Renal cortical epithelial cell (primary cell): ENCODE results near the gene COX7A1. TPM values are rescaled to one million over a fixed set of nuclear protein-coding genes. Genes with fewer than 3 reads are reported as not detected.

Source experiments
- DNase-seq: peaks from one replicate; pipeline ENCODE4 v3.0.0-alpha.2; 2011; ENCODE audit warnings: low read depth
- total RNA-seq: library from RNA; depleted of rRNA; stranded (reverse); fragments of >200 nt; gene quantifications from 2 replicates; pipeline ENCODE4 v1.2.3, GENCODE V29; 2014

The COX7A1 gene
- total RNA-seq, 1 donor from 2014 or later, result 1.1 TPM

DNA sequence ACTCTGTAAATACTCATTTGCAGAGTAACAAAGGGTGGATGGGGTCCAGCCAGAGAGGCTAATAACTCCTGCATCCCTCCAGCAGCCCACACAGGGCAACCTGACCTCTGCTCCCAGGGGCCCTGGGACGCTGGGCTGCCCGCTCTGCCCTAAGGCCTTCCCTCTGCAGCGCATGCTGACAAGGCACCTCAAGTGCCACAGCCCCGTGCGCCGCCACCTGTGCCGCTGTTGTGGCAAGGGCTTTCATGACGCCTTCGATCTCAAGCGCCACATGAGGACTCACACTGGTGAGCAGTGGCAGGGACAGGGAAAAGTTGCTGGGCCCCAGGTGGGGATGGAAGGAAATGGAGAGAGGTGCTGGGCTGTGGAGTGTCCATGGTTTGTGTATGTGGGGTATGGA, 39.6 kb downstream of the COX7A1 start:
- no peak for DNase-seq

DNA sequence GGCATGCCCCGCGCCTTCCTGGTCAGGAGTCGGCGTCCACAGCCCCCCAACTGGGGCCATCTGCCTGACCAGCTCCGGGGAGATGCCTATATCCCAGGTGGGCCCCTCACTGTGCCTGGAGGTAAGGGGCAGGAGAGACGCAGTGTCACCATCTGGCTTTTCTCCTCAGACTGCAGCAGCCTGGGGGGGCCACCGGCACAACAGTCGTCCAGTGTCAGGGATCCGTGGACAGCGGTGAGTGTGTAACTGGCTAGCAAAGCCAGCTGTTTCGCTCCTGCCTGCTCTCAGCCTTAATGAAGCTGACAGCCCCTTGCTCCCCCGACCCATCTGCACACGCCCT, 41.1 kb downstream of the COX7A1 start:
- DNase-seq, result no peak

GRCh38 chr19:36110487-36111199, 41.6 kb downstream of the COX7A1 start, which contains the start of gene OVOL3:
Gene OVOL3 (plus strand): TSS chr19:36111143. CDS start chr19:36111203, 60 bp downstream.
- no peak for DNase-seq

DNA sequence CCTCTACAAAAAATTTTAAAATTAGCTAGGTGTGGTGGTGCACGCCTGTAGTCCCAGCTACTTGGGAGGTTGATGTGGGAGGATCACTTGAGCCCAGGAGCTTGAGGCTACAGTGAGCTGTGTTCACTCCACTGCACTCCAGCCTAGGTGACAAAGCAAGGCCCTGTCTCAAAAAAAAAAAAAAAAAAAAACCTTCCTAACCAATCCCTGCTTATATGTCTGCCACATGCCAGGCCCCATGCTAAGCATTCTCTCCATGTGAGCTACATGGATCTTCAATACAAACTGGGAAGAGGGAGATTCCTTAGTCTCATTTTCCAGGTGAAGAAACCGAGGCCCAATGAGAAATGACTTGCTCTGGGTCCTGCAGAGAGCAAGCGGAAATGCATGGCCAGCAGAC, 43.6 kb downstream of the COX7A1 start:
- no peak for DNase-seq

DNA sequence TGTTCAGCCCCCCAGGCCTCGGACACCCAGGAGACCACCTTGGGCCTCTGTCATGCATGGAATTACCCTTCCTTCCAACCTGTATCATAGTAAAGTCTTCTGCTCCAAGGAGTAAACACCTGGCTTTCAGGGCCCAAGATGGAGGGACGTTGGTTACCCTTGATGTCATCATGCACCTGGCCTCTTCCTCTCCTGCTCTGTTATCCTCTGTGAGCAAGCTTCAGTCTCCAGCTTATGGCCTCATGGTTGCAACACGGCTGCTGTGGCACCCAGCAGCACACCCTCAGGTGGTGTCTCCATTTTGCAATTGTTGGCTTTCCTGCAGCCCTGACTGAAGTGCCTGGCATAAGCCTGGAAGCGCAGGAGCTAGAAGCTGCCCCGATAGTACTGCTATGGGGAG, 45.3 kb downstream of the COX7A1 start:
- no peak for DNase-seq

DNA sequence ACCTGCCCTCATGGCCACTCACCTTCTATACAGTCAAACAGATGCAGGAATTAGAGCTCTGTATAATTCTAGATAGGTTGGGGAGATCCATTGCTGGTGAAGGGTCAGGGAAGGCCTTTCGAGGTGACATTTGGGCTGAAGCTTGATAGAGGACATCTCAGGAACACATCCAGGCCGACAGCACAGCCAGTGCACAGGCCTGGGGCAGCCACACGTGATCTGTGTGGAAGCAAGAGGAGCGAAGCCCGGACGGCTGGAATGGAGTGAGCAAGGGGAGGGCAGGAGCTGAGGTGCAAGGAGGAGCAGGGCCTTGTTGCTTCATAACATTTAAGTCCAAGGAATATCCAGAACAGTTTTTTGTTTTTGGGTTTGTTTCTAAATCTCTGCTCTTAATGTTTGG, 45.8 kb downstream of the COX7A1 start:
- DNase-seq, result no peak

DNA sequence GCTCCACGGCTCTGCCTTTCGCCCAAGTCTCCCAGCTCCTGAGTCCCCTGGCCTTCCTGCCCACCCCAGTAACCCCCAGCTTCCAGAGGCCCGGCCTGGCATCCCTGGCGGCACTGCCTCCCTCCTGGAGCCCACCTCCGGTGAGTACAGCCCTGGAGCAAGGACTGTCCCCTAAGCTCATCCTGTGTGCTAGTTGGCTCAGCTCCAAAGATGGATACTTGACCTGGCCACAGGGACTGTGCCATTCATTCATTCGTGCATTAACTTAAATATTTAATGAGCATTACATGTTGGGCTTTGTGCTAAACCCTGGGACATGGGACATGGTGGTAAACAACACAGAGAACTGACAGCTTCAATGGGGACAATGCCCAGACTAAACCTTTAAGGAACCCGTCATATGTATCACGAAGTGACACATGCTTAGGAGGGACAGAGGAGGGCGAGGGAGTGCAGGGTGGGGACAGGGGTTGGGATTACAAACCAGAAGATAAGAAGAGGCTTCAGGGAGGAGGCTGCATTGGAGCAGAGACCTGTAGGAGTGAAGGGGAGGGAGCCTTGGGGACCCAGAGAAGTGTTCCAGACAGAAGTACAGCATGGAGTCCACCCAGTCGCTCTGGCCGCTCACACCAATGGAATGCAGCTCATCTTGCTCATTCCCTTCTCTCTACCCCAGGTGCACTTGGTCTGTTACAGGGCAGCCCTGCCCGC, 48.2 kb downstream of the COX7A1 start:
- DNase-seq, result no peak

DNA sequence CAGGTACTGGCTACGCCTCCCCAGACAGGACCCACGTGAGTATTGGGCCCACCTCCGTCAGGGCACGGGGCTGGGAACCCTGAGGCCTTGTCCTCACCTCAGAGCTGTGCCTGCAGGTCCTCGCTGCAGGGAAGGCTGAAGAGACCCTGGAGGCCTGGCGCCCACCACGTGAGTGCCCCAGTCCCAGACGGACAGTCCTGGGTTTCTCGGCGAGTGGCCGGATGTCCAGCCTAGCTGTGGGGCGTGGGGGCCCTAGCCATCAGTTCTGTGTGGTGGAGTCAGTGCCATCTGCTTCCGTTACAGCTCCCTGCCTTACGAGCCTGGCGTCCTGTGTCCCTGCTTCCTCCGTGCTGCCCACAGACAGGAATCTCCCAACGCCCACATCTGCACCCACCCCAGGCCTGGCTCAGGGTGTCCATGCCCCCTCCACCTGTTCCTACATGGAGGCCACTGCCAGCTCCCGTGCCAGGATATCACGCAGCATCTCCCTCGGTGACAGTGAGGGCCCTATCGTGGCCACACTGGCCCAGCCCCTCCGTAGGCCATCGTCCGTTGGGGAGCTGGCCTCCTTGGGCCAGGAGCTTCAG, 49.1 kb downstream of the COX7A1 start:
- DNase-seq, result no peak

- DNase-seq, result no peak
Observed at GRCh38 chr19:36101550-36102327, 50.5 kb downstream of the COX7A1 start.

Other genes starting within 250 kb of the COX7A1 start
- gene HCST, start 249.9 kb downstream of the COX7A1 start, total RNA-seq, result not detected in 2 replicates
- gene TYROBP, start 244.2 kb downstream of the COX7A1 start, total RNA-seq, result not detected in 2 replicates
- 0.52 and 6.3 TPM in 2 replicates for gene LRFN3, start 216.1 kb downstream of the COX7A1 start, total RNA-seq
- gene SDHAF1, start 157.3 kb downstream of the COX7A1 start, total RNA-seq, result 9.4 and 10.4 TPM in 2 replicates
- 1.0 and 4.5 TPM in 2 replicates for gene SYNE4, start 143.6 kb downstream of the COX7A1 start, total RNA-seq
- 10.6 and 11.8 TPM in 2 replicates for gene ALKBH6, start 138.2 kb downstream of the COX7A1 start, total RNA-seq
- gene CLIP3, start 119.6 kb downstream of the COX7A1 start, total RNA-seq, result 1.2 and 15.2 TPM in 2 replicates
- gene THAP8, start 98.2 kb downstream of the COX7A1 start, total RNA-seq, result 3.3 and 3.5 TPM in 2 replicates
- gene WDR62, start 97.5 kb downstream of the COX7A1 start, total RNA-seq, result 0.70 and 3.0 TPM in 2 replicates
- not detected in 2 replicates for gene OVOL3, start 41.3 kb downstream of the COX7A1 start, total RNA-seq
- gene POLR2I, start 37.6 kb downstream of the COX7A1 start, total RNA-seq, result 38.2 and 49.5 TPM in 2 replicates
- 228 and 291 TPM in 2 replicates for gene TBCB, start 37.0 kb downstream of the COX7A1 start, total RNA-seq
- 338 and 474 TPM in 2 replicates for gene CAPNS1, start 12.4 kb downstream of the COX7A1 start, total RNA-seq
- gene ZNF565, start 62.2 kb upstream of the COX7A1 start, total RNA-seq, result 5.0 and 7.9 TPM in 2 replicates
- gene ZNF146, start 62.7 kb upstream of the COX7A1 start, total RNA-seq, result 126 and 190 TPM in 2 replicates
- 2.1 and 5.5 TPM in 2 replicates for gene ZFP14, start 226.8 kb upstream of the COX7A1 start, total RNA-seq